ENCODE data around the gene CRLF1. TPM values are rescaled to one million over a fixed set of nuclear protein-coding genes. Genes with fewer than 3 reads are reported as not detected.
A peak's percentile ranks its signal among the peaks of the same experiment; 100 is the strongest.

Gene CRLF1
- total and polyA plus RNA-seq, 2 of the 8 experiments (the other 6 are each of a cell fraction or from before 2014, with no cell fraction given) = 7.2 to 10.3 TPM

DNA sequence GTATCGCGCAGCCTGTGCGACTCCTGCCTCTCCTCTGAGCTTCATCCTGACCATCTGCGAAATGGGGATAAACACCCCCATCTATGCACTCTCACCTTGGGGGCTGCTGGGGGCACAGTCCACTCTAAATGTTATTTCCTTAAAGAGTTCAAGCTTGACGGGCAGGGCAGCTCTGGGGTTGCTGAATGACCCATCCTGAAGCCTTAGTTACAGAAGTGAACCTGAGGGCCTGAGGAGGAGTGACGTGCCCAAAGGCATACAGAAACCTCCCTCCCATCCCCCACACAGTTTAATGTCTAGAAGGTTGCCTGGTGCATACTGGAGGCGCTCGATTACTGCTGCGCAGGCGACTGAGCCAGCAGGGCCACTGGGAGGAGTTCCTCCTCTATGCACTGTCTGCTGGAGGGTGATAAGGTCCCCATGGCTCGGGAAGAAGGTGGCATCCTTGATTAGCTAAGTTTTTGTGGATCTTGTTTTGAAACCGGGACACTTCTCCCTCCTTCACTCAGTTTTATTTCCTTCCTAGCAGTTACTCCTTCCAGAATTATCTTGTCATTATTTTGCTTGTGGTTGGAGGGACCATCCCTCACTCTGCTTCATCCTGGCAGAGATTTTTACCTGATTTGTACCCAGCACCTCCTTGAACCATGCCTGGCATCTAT, 62.7 kb downstream of the CRLF1 start (continued):
- TF ChIP-seq BCL11A (IDR thresholded peaks at IDR 0.05; ENCODE audit: low read depth in 2 of 2, low read length in 2 of 2) (no peak), CREB1 (IDR thresholded peaks at IDR 0.05) (peak; percentile 28; the same call in 1 of the 2 replicates), JUN (IDR thresholded peaks at IDR 0.05; ENCODE audit: low read depth, low read length) (no peak), EGR1 (IDR thresholded peaks at IDR 0.05; ENCODE audit: borderline replicate concordance, low read depth, low read length) (no peak)

Small RNA genes lying within 50 kb of the gene (small RNA-seq; reads per million reads assigned to genes)
- not detected for gene RN7SL155P (ENCODE audit: insufficient read depth)

Other genes starting within 250 kb of the CRLF1 start
- gene GDF15, start 220.6 kb downstream of the CRLF1 start, total RNA-seq (2021; fragmentation: NEBNext Ultra II Directional; extraction: Animal tissue kit (Norgen Biotek cat#: 25700)) = 4.1 and 5.0 TPM in 2 replicates
- gene GDF15, start 220.6 kb downstream of the CRLF1 start, polyA plus RNA-seq (2011; rRNA removed) = 8.5 and 18.8 TPM in 2 replicates
- gene LRRC25, start 209.2 kb downstream of the CRLF1 start, total RNA-seq (2021; fragmentation: NEBNext Ultra II Directional; extraction: Animal tissue kit (Norgen Biotek cat#: 25700)) = 0.20 and 0.23 TPM in 2 replicates
- 0.31 and 0.41 TPM in 2 replicates for gene LRRC25, start 209.2 kb downstream of the CRLF1 start, polyA plus RNA-seq (2011; rRNA removed)
- 26.4 and 30.5 TPM in 2 replicates for gene SSBP4, start 187.4 kb downstream of the CRLF1 start, total RNA-seq (2021; fragmentation: NEBNext Ultra II Directional; extraction: Animal tissue kit (Norgen Biotek cat#: 25700))
- gene SSBP4, start 187.4 kb downstream of the CRLF1 start, polyA plus RNA-seq (2011; rRNA removed) = 33.7 and 51.3 TPM in 2 replicates
- 207 and 215 TPM in 2 replicates for gene ISYNA1, start 168.7 kb downstream of the CRLF1 start, total RNA-seq (2021; fragmentation: NEBNext Ultra II Directional; extraction: Animal tissue kit (Norgen Biotek cat#: 25700))
- gene ISYNA1, start 168.7 kb downstream of the CRLF1 start, polyA plus RNA-seq (2011; rRNA removed) = 264 and 330 TPM in 2 replicates
- gene ELL, start 84.7 kb downstream of the CRLF1 start, total RNA-seq (2021; fragmentation: NEBNext Ultra II Directional; extraction: Animal tissue kit (Norgen Biotek cat#: 25700)) = 10.2 and 10.5 TPM in 2 replicates
- 5.2 and 8.8 TPM in 2 replicates for gene ELL, start 84.7 kb downstream of the CRLF1 start, polyA plus RNA-seq (2011; rRNA removed)
- gene FKBP8, start 63.2 kb downstream of the CRLF1 start, total RNA-seq (2021; fragmentation: NEBNext Ultra II Directional; extraction: Animal tissue kit (Norgen Biotek cat#: 25700)) = 264 and 273 TPM in 2 replicates
- gene FKBP8, start 63.2 kb downstream of the CRLF1 start, polyA plus RNA-seq (2011; rRNA removed) = 309 and 441 TPM in 2 replicates
- gene KXD1, start 48.9 kb downstream of the CRLF1 start, total RNA-seq (2021; fragmentation: NEBNext Ultra II Directional; extraction: Animal tissue kit (Norgen Biotek cat#: 25700)) = 113 and 115 TPM in 2 replicates
- 267 and 305 TPM in 2 replicates for gene KXD1, start 48.9 kb downstream of the CRLF1 start, polyA plus RNA-seq (2011; rRNA removed)
- gene UBA52, start 34.9 kb downstream of the CRLF1 start, total RNA-seq (2021; fragmentation: NEBNext Ultra II Directional; extraction: Animal tissue kit (Norgen Biotek cat#: 25700)) = 1,331 and 1,340 TPM in 2 replicates
- gene UBA52, start 34.9 kb downstream of the CRLF1 start, polyA plus RNA-seq (2011; rRNA removed) = 2,924 and 5,409 TPM in 2 replicates
- 56.8 and 63.1 TPM in 2 replicates for gene REX1BD, start 18.0 kb downstream of the CRLF1 start, total RNA-seq (2021; fragmentation: NEBNext Ultra II Directional; extraction: Animal tissue kit (Norgen Biotek cat#: 25700))
- 62.7 and 132 TPM in 2 replicates for gene REX1BD, start 18.0 kb downstream of the CRLF1 start, polyA plus RNA-seq (2011; rRNA removed)
- 8.6 and 12.2 TPM in 2 replicates for gene TMEM59L, start 6.1 kb upstream of the CRLF1 start, total RNA-seq (2021; fragmentation: NEBNext Ultra II Directional; extraction: Animal tissue kit (Norgen Biotek cat#: 25700))
- gene TMEM59L, start 6.1 kb upstream of the CRLF1 start, polyA plus RNA-seq (2011; rRNA removed) = 4.0 and 10.4 TPM in 2 replicates
- 8.8 and 9.0 TPM in 2 replicates for gene KLHL26, start 30.2 kb upstream of the CRLF1 start, total RNA-seq (2021; fragmentation: NEBNext Ultra II Directional; extraction: Animal tissue kit (Norgen Biotek cat#: 25700))
- 2.2 and 6.7 TPM in 2 replicates for gene KLHL26, start 30.2 kb upstream of the CRLF1 start, polyA plus RNA-seq (2011; rRNA removed)
- gene CRTC1, start 76.9 kb upstream of the CRLF1 start, total RNA-seq (2021; fragmentation: NEBNext Ultra II Directional; extraction: Animal tissue kit (Norgen Biotek cat#: 25700)) = 8.5 TPM in 2 replicates
- 2.9 and 6.5 TPM in 2 replicates for gene CRTC1, start 76.9 kb upstream of the CRLF1 start, polyA plus RNA-seq (2011; rRNA removed)
- gene COMP, start 184.5 kb upstream of the CRLF1 start, total RNA-seq (2021; fragmentation: NEBNext Ultra II Directional; extraction: Animal tissue kit (Norgen Biotek cat#: 25700)) = 0.17 and 0.25 TPM in 2 replicates
- 0.17 and 0.35 TPM in 2 replicates for gene COMP, start 184.5 kb upstream of the CRLF1 start, polyA plus RNA-seq (2011; rRNA removed)
- gene UPF1, start 225.2 kb upstream of the CRLF1 start, total RNA-seq (2021; fragmentation: NEBNext Ultra II Directional; extraction: Animal tissue kit (Norgen Biotek cat#: 25700)) = 62.0 and 64.6 TPM in 2 replicates
- 46.4 and 77.0 TPM in 2 replicates for gene UPF1, start 225.2 kb upstream of the CRLF1 start, polyA plus RNA-seq (2011; rRNA removed)

All from H1 (cell line).